IMR-90 (cell line): Measurements from ENCODE around the gene MTPN. TPM values are rescaled to one million over a fixed set of nuclear protein-coding genes. Genes with fewer than 3 reads are reported as not detected.

Experiments
- ATAC-seq: fragments of 200-7000 bp; cut with Tn5 transposase; 2 replicates; pipeline ENCODE4 v1.9.1; 2020; ENCODE audit warnings: low read depth, mild to moderate bottlenecking, moderate library complexity
- BruUV-seq: library from RNA; stranded (reverse); fragments of 400-500 nt; replicated peaks from 2 replicates; lab custom pipeline; 2021; lab: Mats Ljungman, UMichigan
- CTCF ChIA-PET: fragments of 300-600 bp; formaldehyde crosslinking; extraction: SDS; loops from one replicate; lab custom pipeline; 2021; ENCODE audit warnings: antibody characterized with exemption; lab: Yijun Ruan, JAX
- POLR2A ChIA-PET: fragments of 300-600 bp; sonication (Branson Sonifier 250); formaldehyde crosslinking; loops from one replicate; lab custom pipeline; 2022; ENCODE audit warnings: antibody characterized with exemption; ENCODE audit not compliant: unreplicated experiment; lab: Charles Lee
- DNase-seq: peaks from one replicate; pipeline ENCODE4 v3.0.0; 2013
- H2AFZ ChIP-seq: replicated peaks from 2 replicates; pipeline ENCODE3; 2013; ENCODE audit warnings: low read length, mild to moderate bottlenecking; ENCODE audit not compliant: poor library complexity
- H2AK5ac ChIP-seq: 2 replicates; pipeline ENCODE4 v1.6.1; 2013; ENCODE audit warnings: low read depth, low read length, inconsistent platforms
- H2AK9ac ChIP-seq: replicated peaks from 2 replicates; pipeline ENCODE3; 2013; ENCODE audit warnings: mild to moderate bottlenecking, low read depth, low read length, moderate library complexity; ENCODE audit not compliant: poor library complexity
- H2BK120ac ChIP-seq: 2 replicates; pipeline ENCODE4 v1.6.1; 2013; ENCODE audit warnings: low read depth, low read length, inconsistent platforms
- H2BK15ac ChIP-seq: 3 replicates; pipeline ENCODE4 v1.6.1; 2013; ENCODE audit warnings: low read depth, low read length, inconsistent platforms
- H2BK20ac ChIP-seq: 2 replicates; pipeline ENCODE4 v1.6.1; 2013; ENCODE audit warnings: low read depth, mild to moderate bottlenecking, inconsistent platforms, low read length, moderate library complexity
- H2BK5ac ChIP-seq: 2 replicates; pipeline ENCODE4 v1.6.1; 2013; ENCODE audit warnings: mild to moderate bottlenecking, low read depth, low read length, inconsistent platforms; ENCODE audit not compliant: poor library complexity, severe bottlenecking
- H3K14ac ChIP-seq: replicated peaks from 2 replicates; pipeline ENCODE4 v1.6.1; 2013; ENCODE audit warnings: low read depth, low read length, inconsistent platforms
- H3K18ac ChIP-seq: 2 replicates; pipeline ENCODE4 v1.6.1; 2013; ENCODE audit warnings: low read depth, low read length, control low read depth
- H3K23ac ChIP-seq: 2 replicates; pipeline ENCODE4 v1.6.1; 2013; ENCODE audit warnings: low read depth, low read length, inconsistent platforms
- H3K27ac ChIP-seq: 2 replicates; pipeline ENCODE4 v1.5.1; 2013; ENCODE audit warnings: mild to moderate bottlenecking, control low read depth, low read length; ENCODE audit not compliant: insufficient read depth
- H3K27me3 ChIP-seq: 2 replicates; pipeline ENCODE4 v1.6.1; 2013; ENCODE audit warnings: low read length; ENCODE audit not compliant: control insufficient read depth, insufficient read depth
- H3K36me3 ChIP-seq: 2 replicates; pipeline ENCODE4 v1.6.1; 2013; ENCODE audit warnings: low read length, mixed read lengths; ENCODE audit not compliant: control insufficient read depth, insufficient read depth
- H3K4ac ChIP-seq: 2 replicates; pipeline ENCODE4 v1.6.1; 2013; ENCODE audit warnings: low read depth, low read length, inconsistent platforms
- H3K4me1 ChIP-seq: 2 replicates; pipeline ENCODE4 v1.6.1; 2013; ENCODE audit warnings: low read length, mixed read lengths; ENCODE audit not compliant: control insufficient read depth, insufficient read depth
- H3K4me2 ChIP-seq: 2 replicates; pipeline ENCODE4 v1.6.1; 2013; ENCODE audit warnings: low read depth, mild to moderate bottlenecking, control low read depth, low read length, moderate library complexity
- H3K4me3 ChIP-seq: 2 replicates; pipeline ENCODE4 v1.5.1; 2013; ENCODE audit warnings: low read depth, mild to moderate bottlenecking, control low read depth, low read length, moderate library complexity; ENCODE audit not compliant: insufficient read depth
- H3K56ac ChIP-seq: 2 replicates; pipeline ENCODE4 v1.6.1; 2013; ENCODE audit warnings: low read length, inconsistent platforms; ENCODE audit not compliant: insufficient read depth; ENCODE audit errors: extremely low read depth
- H3K79me1 ChIP-seq, 2 experiments: 2 replicates each; pipeline ENCODE4 v1.6.1; 2013; ENCODE audit warnings: low read length in 2 of 2, inconsistent platforms in 1 of 2, low read depth in 1 of 2
- H3K9ac ChIP-seq: 2 replicates; pipeline ENCODE4 v1.6.1; 2013; ENCODE audit warnings: low read depth, low read length, control low read depth
- H3K9me1 ChIP-seq: 2 replicates; pipeline ENCODE4 v1.6.1; 2013; ENCODE audit warnings: low read length, inconsistent platforms; ENCODE audit not compliant: insufficient read depth
- H3K9me3 ChIP-seq: 2 replicates; pipeline ENCODE4 v1.6.1; 2013; ENCODE audit warnings: low read length; ENCODE audit not compliant: control insufficient read depth, insufficient read depth
- H4K20me1 ChIP-seq: 2 replicates; pipeline ENCODE4 v1.6.1; 2013; ENCODE audit warnings: low read length, inconsistent platforms; ENCODE audit not compliant: insufficient read depth
- H4K5ac ChIP-seq: 2 replicates; pipeline ENCODE4 v1.6.1; 2013; ENCODE audit warnings: mild to moderate bottlenecking, low read depth, low read length, control low read depth
- H4K8ac ChIP-seq, 2 experiments: 2 replicates each; pipeline ENCODE4 v1.6.1; 2013; ENCODE audit warnings: low read depth in 2 of 2, low read length in 2 of 2, control low read depth in 1 of 2, inconsistent platforms in 1 of 2
- H4K91ac ChIP-seq: 2 replicates; pipeline ENCODE4 v1.6.1; 2013; ENCODE audit warnings: low read depth, low read length, inconsistent platforms; ENCODE audit not compliant: insufficient read depth
- CEBPB ChIP-seq: IDR thresholded peaks from 2 replicates; pipeline ENCODE4 v1.6.1; 2012; ENCODE audit warnings: low read depth, low read length, improper control_type of control experiment
- CHD1 ChIP-seq: IDR thresholded peaks from 2 replicates; pipeline ENCODE4 v1.6.1; 2012; ENCODE audit warnings: low read depth, low read length, improper control_type of control experiment
- MAZ ChIP-seq: IDR thresholded peaks from 2 replicates; pipeline ENCODE4 v1.6.1; 2012; ENCODE audit warnings: low read depth, mild to moderate bottlenecking, low read length, improper control_type of control experiment, moderate library complexity, borderline replicate concordance
- MXI1 ChIP-seq: IDR thresholded peaks from 2 replicates; pipeline ENCODE4 v1.6.1; 2012; ENCODE audit warnings: low read depth, mild to moderate bottlenecking, low read length, moderate library complexity, borderline replicate concordance
- NFE2L2 ChIP-seq: fragments of 150-350 bp; IDR thresholded peaks from 2 replicates; pipeline ENCODE4 v1.6.1; 2016; ENCODE audit warnings: low read depth, mild to moderate bottlenecking, low read length
- WGBS, 2 experiments: methylation state at CpG; one replicate each; pipeline versions ENCODE4 v1.1.5 to v1.1.7; 2013; ENCODE audit warnings: missing lambda C conversion rate in 2 of 2; ENCODE audit not compliant: insufficient read length in 1 of 2; ENCODE audit errors: extremely low coverage in 2 of 2; 5-methylcytosine and 5-hydroxymethylcytosine counted together
- dilution Hi-C: fragments of 300-500 bp; cut with HindIII; formaldehyde crosslinking; loops from one replicate; pipeline ENCODE4 v1.14.3; 2018; ENCODE audit warnings: low sequenced_read_pairs; ENCODE audit not compliant: unreplicated experiment
- in situ Hi-C: fragments of 300-500 bp; cut with MboI; formaldehyde crosslinking; loops from 3 replicates; pipeline ENCODE4 v1.14.3; 2019; ENCODE audit warnings: low sequenced_read_pairs, inconsistent platforms, mixed read lengths
- intact Hi-C: fragments of 100-400 bp; cut with micrococcal nuclease; formaldehyde crosslinking; loops from 2 replicates; pipeline ENCODE4 v1.10.0; 2022
- polyA plus RNA-seq, 3 experiments: library from polyadenylated mRNA; depleted of rRNA; stranded (reverse); fragments of >200 nt; gene quantifications; 2 replicates each; pipeline ENCODE4 v1.2.3, GENCODE V29; 2012; ENCODE audit warnings: low replicate concordance in 1 of 3
- total RNA-seq: library from RNA; depleted of rRNA; stranded (reverse); fragments of >200 nt; gene quantifications from 2 replicates; pipeline ENCODE4 v1.2.3, GENCODE V29; 2012
- TF ChIP-seq, protein P1 (sequence below): conservative IDR thresholded peaks from 2 replicates; pipeline ENCODE4 v1.5.1; 2012; ENCODE audit warnings: mild to moderate bottlenecking, low read depth, low read length, improper control_type of control experiment

Gene MTPN
- total and polyA plus RNA-seq, 2 of the 4 experiments (the other 2 are of a cell fraction) = 58.8 to 94.4 TPM

DNA sequence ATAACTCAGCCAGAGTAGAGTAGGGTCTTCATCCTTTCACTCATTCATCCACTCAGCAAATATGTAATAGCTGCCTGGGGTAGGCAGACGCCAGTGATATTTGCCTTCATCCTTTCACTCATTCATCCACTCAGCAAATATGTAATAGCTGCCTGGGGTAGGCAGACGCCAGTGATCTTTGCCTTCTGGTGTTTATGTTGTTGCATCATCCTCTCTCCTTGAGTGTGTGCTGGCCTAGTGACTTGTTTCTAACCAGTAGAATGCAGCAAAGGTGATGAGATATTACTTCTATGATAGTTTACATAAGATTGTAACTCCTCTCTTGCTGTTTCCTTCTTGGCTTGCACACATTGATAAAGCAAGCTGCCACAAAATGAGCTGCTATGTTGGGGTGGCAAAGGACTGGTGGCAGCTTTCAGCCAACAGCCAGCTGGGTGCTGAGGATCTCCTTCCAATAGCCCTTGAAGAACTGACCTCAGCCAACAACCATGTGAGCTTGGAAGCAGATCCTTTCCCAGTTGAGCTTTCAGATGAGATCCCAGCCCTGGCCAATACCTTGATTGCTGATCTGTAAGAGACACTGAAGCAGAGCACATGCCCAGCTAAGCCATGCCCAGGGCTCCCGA lies 23.2 kb upstream of the MTPN start:
- Histone ChIP-seq H4K5ac (no peak overlapping the region), H3K4me2 (no peak overlapping the region), H2AFZ (no peak overlapping the region), H4K20me1 (no peaks in the 10 kb centered on the region), H2BK120ac (no peak overlapping the region), H2AK5ac (no peak overlapping the region), H4K8ac (no peak overlapping the region), H3K23ac (no peak overlapping the region), H2BK5ac (no peak overlapping the region), H4K91ac (no peak overlapping the region), H3K9me3 (peaks cover 3% of the 10 kb centered on the region; the same call in 1 of the 2 replicates), H3K36me3 (no peaks in the 10 kb centered on the region), H2BK20ac (no peak overlapping the region), H3K18ac (no peak overlapping the region), H3K27ac (no peak overlapping the region), H3K9me1 (no peaks in the 10 kb centered on the region), H3K14ac (no peak overlapping the region), H3K4me3 (no peak overlapping the region), H3K79me1 (no peaks in the 10 kb centered on the region), H2BK15ac (no peak overlapping the region), H3K4me1 (no peaks in the 10 kb centered on the region), H3K27me3 (no peaks in the 10 kb centered on the region), H3K9ac (no peak overlapping the region), H2AK9ac (no peak overlapping the region), H3K56ac (no peak overlapping the region), H3K4ac (no peak overlapping the region)
- CTCF ChIA-PET = interaction anchor here (0.7 to 1.3 kb wide), 2 partner anchors 9 to 200 kb away, joined by 3 to 4 read pairs; no protein-coding TSS in a partner anchor
- TF ChIP-seq CHD1 (no peak), MAZ (no peak), CEBPB (peak; percentile 72), NFE2L2 (no peak), MXI1 (no peak)
- TF ChIP-seq, protein P1, sequence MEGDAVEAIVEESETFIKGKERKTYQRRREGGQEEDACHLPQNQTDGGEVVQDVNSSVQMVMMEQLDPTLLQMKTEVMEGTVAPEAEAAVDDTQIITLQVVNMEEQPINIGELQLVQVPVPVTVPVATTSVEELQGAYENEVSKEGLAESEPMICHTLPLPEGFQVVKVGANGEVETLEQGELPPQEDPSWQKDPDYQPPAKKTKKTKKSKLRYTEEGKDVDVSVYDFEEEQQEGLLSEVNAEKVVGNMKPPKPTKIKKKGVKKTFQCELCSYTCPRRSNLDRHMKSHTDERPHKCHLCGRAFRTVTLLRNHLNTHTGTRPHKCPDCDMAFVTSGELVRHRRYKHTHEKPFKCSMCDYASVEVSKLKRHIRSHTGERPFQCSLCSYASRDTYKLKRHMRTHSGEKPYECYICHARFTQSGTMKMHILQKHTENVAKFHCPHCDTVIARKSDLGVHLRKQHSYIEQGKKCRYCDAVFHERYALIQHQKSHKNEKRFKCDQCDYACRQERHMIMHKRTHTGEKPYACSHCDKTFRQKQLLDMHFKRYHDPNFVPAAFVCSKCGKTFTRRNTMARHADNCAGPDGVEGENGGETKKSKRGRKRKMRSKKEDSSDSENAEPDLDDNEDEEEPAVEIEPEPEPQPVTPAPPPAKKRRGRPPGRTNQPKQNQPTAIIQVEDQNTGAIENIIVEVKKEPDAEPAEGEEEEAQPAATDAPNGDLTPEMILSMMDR = no peak
- intact Hi-C loops = no loop called here
- POLR2A ChIA-PET = no interaction called here
- no TSS peak for BruUV-seq
- dilution Hi-C loops = no loop called here
- peak; percentile 48; the same call in 1 of the 2 replicates for ATAC-seq
- in situ Hi-C loops = loop anchor here (25.0 kb wide), 1 partner anchor 738 kb away; no protein-coding TSS in a partner anchor
- peak; percentile 33 for DNase-seq
- no CpG with 5 or more reads among the region's 3 CpGs for WGBS, 2 experiments
